Measurements from ENCODE around the gene EXOC6. TPM values are rescaled to one million over a fixed set of nuclear protein-coding genes. Genes with fewer than 3 reads are reported as not detected.

The EXOC6 gene
- total RNA-seq, 4 donors from 2014 or later: 14.1 to 34.9 (median 16.2) TPM

GRCh38 chr10:93071177-93071472 lies 222.8 kb downstream of the EXOC6 start:
- Histone ChIP-seq H3K4me3 (no peak overlapping the region), H3K27ac (replicated peaks in 1 of 4) (no peak overlapping the region), H3K27me3 (peaks cover 10 to 100% (median 50%) of the 10 kb centered on the region in 4 donors), H3K36me3 (no peaks in the 10 kb centered on the region), H3K9me3 (no peaks in the 10 kb centered on the region), H3K4me1 (peaks cover 35 to 63% (median 56%) of the 10 kb centered on the region in 4 donors)
- 72% methylated on average over 7 of the region's 7 CpGs for WGBS
- intact Hi-C loops (cut with DNase I): no loop called here
- DNase-seq (ENCODE audit: extremely low spot score): peak; percentile 68
- TF ChIP-seq POLR2AphosphoS5 (IDR thresholded peaks at IDR 0.05): no peak
- TF ChIP-seq EP300 (IDR thresholded peaks at IDR 0.05): no peak
- no peak for TF ChIP-seq CTCF (IDR thresholded peaks at IDR 0.05)
- no peak for TF ChIP-seq POLR2A (IDR thresholded peaks at IDR 0.05; ENCODE audit: low read depth)

GRCh38 chr10:93071674-93072224 lies 223.4 kb downstream of the EXOC6 start:
- Histone ChIP-seq H3K4me3 (peak overlapping the region; percentile 42 to 52 (median 46)), H3K27ac (replicated peaks in 1 of 4) (no peak overlapping the region), H3K36me3 (no peaks in the 10 kb centered on the region), H3K4me1 (peaks cover 35 to 58% (median 54%) of the 10 kb centered on the region in 4 donors), H3K27me3 (peaks cover 10 to 98% (median 44%) of the 10 kb centered on the region in 4 donors), H3K9me3 (no peaks in the 10 kb centered on the region)
- 4% methylated on average over 25 of the region's 37 CpGs for WGBS
- peak; percentile 90 for DNase-seq (ENCODE audit: extremely low spot score)
- intact Hi-C loops (cut with DNase I): no loop called here
- TF ChIP-seq POLR2A (IDR thresholded peaks at IDR 0.05; ENCODE audit: low read depth) (no peak), POLR2AphosphoS5 (IDR thresholded peaks at IDR 0.05) (no peak), EP300 (IDR thresholded peaks at IDR 0.05) (no peak), CTCF (IDR thresholded peaks at IDR 0.05) (no peak)

- Histone ChIP-seq H3K36me3 (no peaks in the 10 kb centered on the region), H3K9me3 (no peaks in the 10 kb centered on the region), H3K4me3 (peak overlapping the region; percentile 42 to 52 (median 46)), H3K27me3 (peaks cover 10 to 93% (median 44%) of the 10 kb centered on the region in 4 donors), H3K4me1 (peaks cover 35 to 58% (median 54%) of the 10 kb centered on the region in 4 donors), H3K27ac (replicated peaks in 1 of 4) (no peak overlapping the region)
- WGBS: 1% methylated on average over 15 of the region's 27 CpGs
- intact Hi-C loops (cut with DNase I): no loop called here
- DNase-seq (ENCODE audit: extremely low spot score): no peak
- TF ChIP-seq EP300 (IDR thresholded peaks at IDR 0.05) (no peak), POLR2A (IDR thresholded peaks at IDR 0.05; ENCODE audit: low read depth) (no peak), POLR2AphosphoS5 (IDR thresholded peaks at IDR 0.05) (no peak), CTCF (IDR thresholded peaks at IDR 0.05) (no peak)
Observed at GRCh38 chr10:93072225-93072712, 223.9 kb downstream of the EXOC6 start.

- Histone ChIP-seq H3K4me1 (peaks cover 35 to 56% (median 53%) of the 10 kb centered on the region in 4 donors), H3K27me3 (peaks cover 10 to 87% (median 42%) of the 10 kb centered on the region in 4 donors), H3K36me3 (no peaks in the 10 kb centered on the region), H3K4me3 (peak overlapping the region; percentile 42 to 52 (median 46)), H3K9me3 (no peaks in the 10 kb centered on the region), H3K27ac (replicated peaks in 1 of 4) (no peak overlapping the region)
- TF ChIP-seq POLR2AphosphoS5 (IDR thresholded peaks at IDR 0.05): no peak
- no peak for TF ChIP-seq CTCF (IDR thresholded peaks at IDR 0.05)
- no peak for TF ChIP-seq EP300 (IDR thresholded peaks at IDR 0.05)
- TF ChIP-seq POLR2A (IDR thresholded peaks at IDR 0.05; ENCODE audit: low read depth): no peak
- intact Hi-C loops (cut with DNase I): no loop called here
- peak; percentile 92 for DNase-seq (ENCODE audit: extremely low spot score)
- WGBS: 4% methylated on average over 18 of the region's 34 CpGs
Observed at GRCh38 chr10:93072713-93073538, 224.6 kb downstream of the EXOC6 start.
